IMR-90 (cell line): ENCODE results near the gene POU2F1. TPM values are rescaled to one million over a fixed set of nuclear protein-coding genes. Genes with fewer than 3 reads are reported as not detected.

Experiments used
- ATAC-seq: fragments of 200-7000 bp; cut with Tn5 transposase; 2 replicates; pipeline ENCODE4 v1.9.1; 2020; ENCODE audit warnings: low read depth, mild to moderate bottlenecking, moderate library complexity
- BruUV-seq: library from RNA; stranded (reverse); fragments of 400-500 nt; replicated peaks from 2 replicates; lab custom pipeline; 2021; lab: Mats Ljungman, UMichigan
- CTCF ChIA-PET: fragments of 300-600 bp; formaldehyde crosslinking; extraction: SDS; loops from one replicate; lab custom pipeline; 2021; ENCODE audit warnings: antibody characterized with exemption; lab: Yijun Ruan, JAX
- POLR2A ChIA-PET: fragments of 300-600 bp; sonication (Branson Sonifier 250); formaldehyde crosslinking; loops from one replicate; lab custom pipeline; 2022; ENCODE audit warnings: antibody characterized with exemption; ENCODE audit not compliant: unreplicated experiment; lab: Charles Lee
- DNase-seq: peaks from one replicate; pipeline ENCODE4 v3.0.0; 2013
- H2AFZ ChIP-seq: replicated peaks from 2 replicates; pipeline ENCODE3; 2013; ENCODE audit warnings: low read length, mild to moderate bottlenecking; ENCODE audit not compliant: poor library complexity
- H2AK5ac ChIP-seq: 2 replicates; pipeline ENCODE4 v1.6.1; 2013; ENCODE audit warnings: low read depth, low read length, inconsistent platforms
- H2AK9ac ChIP-seq: replicated peaks from 2 replicates; pipeline ENCODE3; 2013; ENCODE audit warnings: mild to moderate bottlenecking, low read depth, low read length, moderate library complexity; ENCODE audit not compliant: poor library complexity
- H2BK120ac ChIP-seq: 2 replicates; pipeline ENCODE4 v1.6.1; 2013; ENCODE audit warnings: low read depth, low read length, inconsistent platforms
- H2BK15ac ChIP-seq: 3 replicates; pipeline ENCODE4 v1.6.1; 2013; ENCODE audit warnings: low read depth, low read length, inconsistent platforms
- H2BK20ac ChIP-seq: 2 replicates; pipeline ENCODE4 v1.6.1; 2013; ENCODE audit warnings: low read depth, mild to moderate bottlenecking, inconsistent platforms, low read length, moderate library complexity
- H2BK5ac ChIP-seq: 2 replicates; pipeline ENCODE4 v1.6.1; 2013; ENCODE audit warnings: mild to moderate bottlenecking, low read depth, low read length, inconsistent platforms; ENCODE audit not compliant: poor library complexity, severe bottlenecking
- H3K14ac ChIP-seq: replicated peaks from 2 replicates; pipeline ENCODE4 v1.6.1; 2013; ENCODE audit warnings: low read depth, low read length, inconsistent platforms
- H3K18ac ChIP-seq: 2 replicates; pipeline ENCODE4 v1.6.1; 2013; ENCODE audit warnings: low read depth, low read length, control low read depth
- H3K23ac ChIP-seq: 2 replicates; pipeline ENCODE4 v1.6.1; 2013; ENCODE audit warnings: low read depth, low read length, inconsistent platforms
- H3K27ac ChIP-seq: 2 replicates; pipeline ENCODE4 v1.5.1; 2013; ENCODE audit warnings: mild to moderate bottlenecking, control low read depth, low read length; ENCODE audit not compliant: insufficient read depth
- H3K27me3 ChIP-seq: 2 replicates; pipeline ENCODE4 v1.6.1; 2013; ENCODE audit warnings: low read length; ENCODE audit not compliant: control insufficient read depth, insufficient read depth
- H3K36me3 ChIP-seq: 2 replicates; pipeline ENCODE4 v1.6.1; 2013; ENCODE audit warnings: low read length, mixed read lengths; ENCODE audit not compliant: control insufficient read depth, insufficient read depth
- H3K4ac ChIP-seq: 2 replicates; pipeline ENCODE4 v1.6.1; 2013; ENCODE audit warnings: low read depth, low read length, inconsistent platforms
- H3K4me1 ChIP-seq: 2 replicates; pipeline ENCODE4 v1.6.1; 2013; ENCODE audit warnings: low read length, mixed read lengths; ENCODE audit not compliant: control insufficient read depth, insufficient read depth
- H3K4me2 ChIP-seq: 2 replicates; pipeline ENCODE4 v1.6.1; 2013; ENCODE audit warnings: low read depth, mild to moderate bottlenecking, control low read depth, low read length, moderate library complexity
- H3K4me3 ChIP-seq: 2 replicates; pipeline ENCODE4 v1.5.1; 2013; ENCODE audit warnings: low read depth, mild to moderate bottlenecking, control low read depth, low read length, moderate library complexity; ENCODE audit not compliant: insufficient read depth
- H3K56ac ChIP-seq: 2 replicates; pipeline ENCODE4 v1.6.1; 2013; ENCODE audit warnings: low read length, inconsistent platforms; ENCODE audit not compliant: insufficient read depth; ENCODE audit errors: extremely low read depth
- H3K79me1 ChIP-seq, 2 experiments: 2 replicates each; pipeline ENCODE4 v1.6.1; 2013; ENCODE audit warnings: low read length in 2 of 2, inconsistent platforms in 1 of 2, low read depth in 1 of 2
- H3K9ac ChIP-seq: 2 replicates; pipeline ENCODE4 v1.6.1; 2013; ENCODE audit warnings: low read depth, low read length, control low read depth
- H3K9me1 ChIP-seq: 2 replicates; pipeline ENCODE4 v1.6.1; 2013; ENCODE audit warnings: low read length, inconsistent platforms; ENCODE audit not compliant: insufficient read depth
- H3K9me3 ChIP-seq: 2 replicates; pipeline ENCODE4 v1.6.1; 2013; ENCODE audit warnings: low read length; ENCODE audit not compliant: control insufficient read depth, insufficient read depth
- H4K20me1 ChIP-seq: 2 replicates; pipeline ENCODE4 v1.6.1; 2013; ENCODE audit warnings: low read length, inconsistent platforms; ENCODE audit not compliant: insufficient read depth
- H4K5ac ChIP-seq: 2 replicates; pipeline ENCODE4 v1.6.1; 2013; ENCODE audit warnings: mild to moderate bottlenecking, low read depth, low read length, control low read depth
- H4K8ac ChIP-seq, 2 experiments: 2 replicates each; pipeline ENCODE4 v1.6.1; 2013; ENCODE audit warnings: low read depth in 2 of 2, low read length in 2 of 2, control low read depth in 1 of 2, inconsistent platforms in 1 of 2
- H4K91ac ChIP-seq: 2 replicates; pipeline ENCODE4 v1.6.1; 2013; ENCODE audit warnings: low read depth, low read length, inconsistent platforms; ENCODE audit not compliant: insufficient read depth
- BHLHE40 ChIP-seq: fragments of 150-350 bp; IDR thresholded peaks from 2 replicates; pipeline ENCODE4 v1.6.1; 2016; ENCODE audit warnings: mild to moderate bottlenecking, low read depth, low read length
- CEBPB ChIP-seq: IDR thresholded peaks from 2 replicates; pipeline ENCODE4 v1.6.1; 2012; ENCODE audit warnings: low read depth, low read length, improper control_type of control experiment
- CTCF ChIP-seq: conservative IDR thresholded peaks from 2 replicates; pipeline ENCODE4 v1.5.1; 2012; ENCODE audit warnings: mild to moderate bottlenecking, low read depth, low read length, improper control_type of control experiment
- ELK1 ChIP-seq: fragments of 150-350 bp; IDR thresholded peaks from 2 replicates; pipeline ENCODE4 v1.6.1; 2016; ENCODE audit warnings: low read depth, mild to moderate bottlenecking, low read length, moderate library complexity, borderline replicate concordance
- FOS ChIP-seq: fragments of 150-350 bp; IDR thresholded peaks from 2 replicates; pipeline ENCODE4 v1.6.1; 2016; ENCODE audit warnings: low read depth, low read length
- MAFK ChIP-seq: IDR thresholded peaks from 2 replicates; pipeline ENCODE4 v1.6.1; 2012; ENCODE audit warnings: low read depth, low read length, improper control_type of control experiment
- MAZ ChIP-seq: IDR thresholded peaks from 2 replicates; pipeline ENCODE4 v1.6.1; 2012; ENCODE audit warnings: low read depth, mild to moderate bottlenecking, low read length, improper control_type of control experiment, moderate library complexity, borderline replicate concordance
- MXI1 ChIP-seq: IDR thresholded peaks from 2 replicates; pipeline ENCODE4 v1.6.1; 2012; ENCODE audit warnings: low read depth, mild to moderate bottlenecking, low read length, moderate library complexity, borderline replicate concordance
- NFE2L2 ChIP-seq: fragments of 150-350 bp; IDR thresholded peaks from 2 replicates; pipeline ENCODE4 v1.6.1; 2016; ENCODE audit warnings: low read depth, mild to moderate bottlenecking, low read length
- POLR2A ChIP-seq: IDR thresholded peaks from 2 replicates; pipeline ENCODE4 v1.6.1; 2012; ENCODE audit warnings: mild to moderate bottlenecking, low read depth, low read length
- RAD21 ChIP-seq: IDR thresholded peaks from 2 replicates; pipeline ENCODE4 v1.6.1; 2012; ENCODE audit warnings: low read length, improper control_type of control experiment
- RCOR1 ChIP-seq: IDR thresholded peaks from 2 replicates; pipeline ENCODE4 v1.6.1; 2012; ENCODE audit warnings: mild to moderate bottlenecking, low read length, improper control_type of control experiment; ENCODE audit not compliant: insufficient replicate concordance
- RFX5 ChIP-seq: IDR thresholded peaks from 2 replicates; pipeline ENCODE4 v1.8.0; 2012; ENCODE audit warnings: low read depth, mild to moderate bottlenecking, low read length, moderate library complexity
- SMC3 ChIP-seq: fragments of 150-350 bp; IDR thresholded peaks from 2 replicates; pipeline ENCODE4 v1.6.1; 2016; ENCODE audit warnings: low read depth, mild to moderate bottlenecking, antibody characterized with exemption, low read length, moderate library complexity
- USF2 ChIP-seq: fragments of 150-350 bp; IDR thresholded peaks from 2 replicates; pipeline ENCODE4 v1.6.1; 2017; ENCODE audit warnings: mild to moderate bottlenecking, antibody characterized with exemption, low read length, low read depth
- WGBS, 2 experiments: methylation state at CpG; one replicate each; pipeline versions ENCODE4 v1.1.5 to v1.1.7; 2013; ENCODE audit warnings: missing lambda C conversion rate in 2 of 2; ENCODE audit not compliant: insufficient read length in 1 of 2; ENCODE audit errors: extremely low coverage in 2 of 2; 5-methylcytosine and 5-hydroxymethylcytosine counted together
- dilution Hi-C: fragments of 300-500 bp; cut with HindIII; formaldehyde crosslinking; loops from one replicate; pipeline ENCODE4 v1.14.3; 2018; ENCODE audit warnings: low sequenced_read_pairs; ENCODE audit not compliant: unreplicated experiment
- in situ Hi-C: fragments of 300-500 bp; cut with MboI; formaldehyde crosslinking; loops from 3 replicates; pipeline ENCODE4 v1.14.3; 2019; ENCODE audit warnings: low sequenced_read_pairs, inconsistent platforms, mixed read lengths
- intact Hi-C: fragments of 100-400 bp; cut with micrococcal nuclease; formaldehyde crosslinking; loops from 2 replicates; pipeline ENCODE4 v1.10.0; 2022
- polyA plus RNA-seq, 3 experiments: library from polyadenylated mRNA; depleted of rRNA; stranded (reverse); fragments of >200 nt; gene quantifications; 2 replicates each; pipeline ENCODE4 v1.2.3, GENCODE V29; 2012; ENCODE audit warnings: low replicate concordance in 1 of 3
- total RNA-seq: library from RNA; depleted of rRNA; stranded (reverse); fragments of >200 nt; gene quantifications from 2 replicates; pipeline ENCODE4 v1.2.3, GENCODE V29; 2012

The POU2F1 gene
- total and polyA plus RNA-seq, 2 of the 4 experiments (the other 2 are of a cell fraction): 1.2 to 3.4 TPM

GRCh38 chr1:167441222-167441621 is 220.5 kb downstream of the POU2F1 start:
- H3K4me2 ChIP-seq: no peak overlapping the region
- CTCF ChIA-PET: interaction anchor here (0.5 to 4.8 kb wide), 4 partner anchors 160 to 396 kb away, joined by 3 to 25 read pairs (median 4); no protein-coding TSS in a partner anchor
- no peaks in the 10 kb centered on the region for H3K9me3 ChIP-seq
- H3K27me3 ChIP-seq: peaks cover 36% of the 10 kb centered on the region
- no peak overlapping the region for H4K91ac ChIP-seq
- H4K8ac ChIP-seq: no peak overlapping the region
- no peak overlapping the region for H2BK120ac ChIP-seq
- H3K18ac ChIP-seq: no peak overlapping the region
- H3K23ac ChIP-seq: no peak overlapping the region
- ATAC-seq: no peak
- POLR2A ChIA-PET: no interaction called here
- H4K20me1 ChIP-seq: no peaks in the 10 kb centered on the region
- H2BK20ac ChIP-seq: no peak overlapping the region
- no peak overlapping the region for H3K27ac ChIP-seq
- in situ Hi-C loops (no loop called here), intact Hi-C loops (loop anchor here (5.0 kb wide), 1 partner anchor 219 kb away; the partner anchor contains the start of gene POU2F1), dilution Hi-C loops (loop anchor here (25.0 kb wide), 1 partner anchor 179 kb away; no protein-coding TSS in a partner anchor)
- H2AK5ac ChIP-seq: no peak overlapping the region
- H3K56ac ChIP-seq: no peak overlapping the region
- no peak overlapping the region for H2AK9ac ChIP-seq
- TF ChIP-seq FOS (no peak), CTCF (no peak), RAD21 (no peak), MAFK (no peak), ELK1 (no peak), BHLHE40 (no peak), MAZ (no peak), RCOR1 (no peak), CEBPB (no peak), POLR2A (no peak), USF2 (no peak), MXI1 (no peak), NFE2L2 (no peak), SMC3 (no peak), RFX5 (no peak)
- 100% methylated on average over 1 of the region's 3 CpGs; no CpG with 5 or more reads in 1 of the 2 experiments for WGBS, 2 experiments
- no peak overlapping the region for H2AFZ ChIP-seq
- no peak overlapping the region for H3K9ac ChIP-seq
- no peak for DNase-seq
- BruUV-seq: no TSS peak
- no peak overlapping the region for H4K5ac ChIP-seq
- no peaks in the 10 kb centered on the region for H3K36me3 ChIP-seq
- no peaks in the 10 kb centered on the region for H3K79me1 ChIP-seq
- H2BK15ac ChIP-seq: no peak overlapping the region
- H3K4me3 ChIP-seq: no peak overlapping the region
- H3K9me1 ChIP-seq: no peaks in the 10 kb centered on the region
- no peak overlapping the region for H3K14ac ChIP-seq
- H3K4me1 ChIP-seq: no peaks in the 10 kb centered on the region
- no peak overlapping the region for H3K4ac ChIP-seq
- H2BK5ac ChIP-seq: no peak overlapping the region
